ENCODE data around the gene BABAM2.

BABAM2 gene

DNA sequence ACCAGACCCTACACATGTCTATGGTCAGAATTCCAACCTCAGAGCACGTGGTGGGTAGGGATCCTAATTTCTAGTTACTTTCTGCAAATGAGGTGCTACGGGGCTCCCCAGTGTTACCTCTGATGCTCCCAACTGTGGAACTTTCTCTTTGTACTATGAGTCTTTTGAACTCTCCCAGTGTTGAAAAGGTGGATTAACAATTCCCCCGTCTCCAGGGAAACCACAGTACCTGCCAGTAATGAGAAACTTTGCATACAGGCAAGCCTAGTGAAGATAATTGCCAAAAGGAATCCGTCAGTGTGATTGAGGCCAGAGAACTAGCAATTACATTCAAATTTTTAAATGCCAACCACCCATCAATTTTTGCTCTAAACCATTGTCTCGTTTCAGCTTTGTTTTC lies 373.2 kb downstream of the BABAM2 start:
- DNase-seq, result no peak

DNA sequence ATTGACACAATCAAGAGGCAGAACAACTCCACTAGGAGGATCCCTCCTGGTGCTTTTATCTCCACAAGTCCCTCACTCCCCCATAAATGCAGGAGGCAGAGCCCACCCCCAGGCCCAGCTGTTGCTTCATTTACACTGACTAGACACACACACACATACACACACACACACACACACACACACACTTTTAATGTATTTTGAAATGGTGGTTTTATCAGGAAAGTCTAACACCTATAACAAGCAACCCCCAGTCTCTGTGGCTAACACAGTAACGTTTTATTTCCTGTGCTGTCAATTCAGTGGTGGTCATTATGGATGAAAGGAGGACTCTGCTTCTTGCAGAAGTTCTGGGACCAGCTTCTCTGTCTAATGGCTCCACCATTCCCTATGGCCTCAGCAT lies 376.8 kb downstream of the BABAM2 start:
- no peak for DNase-seq

DNA sequence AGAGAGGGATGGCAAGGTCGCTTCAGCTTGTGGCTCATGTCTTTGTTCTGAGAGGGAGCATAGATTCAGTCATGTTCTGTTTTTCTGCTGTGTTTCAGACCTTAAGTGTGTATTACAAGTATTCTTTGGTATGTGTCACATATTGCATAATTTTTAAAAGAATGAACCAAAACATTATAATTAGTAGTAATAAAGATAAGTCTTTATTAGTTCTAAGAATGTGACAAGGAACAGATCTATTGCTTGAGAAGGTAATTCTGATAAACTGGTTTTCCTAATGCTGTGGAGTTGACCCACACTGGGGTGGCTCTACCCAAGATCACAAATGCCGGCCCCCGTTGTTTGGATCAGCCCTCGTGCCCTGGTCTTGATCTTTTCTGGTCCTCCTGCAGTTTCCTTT lies 377.9 kb downstream of the BABAM2 start:
- no peak for DNase-seq

DNA sequence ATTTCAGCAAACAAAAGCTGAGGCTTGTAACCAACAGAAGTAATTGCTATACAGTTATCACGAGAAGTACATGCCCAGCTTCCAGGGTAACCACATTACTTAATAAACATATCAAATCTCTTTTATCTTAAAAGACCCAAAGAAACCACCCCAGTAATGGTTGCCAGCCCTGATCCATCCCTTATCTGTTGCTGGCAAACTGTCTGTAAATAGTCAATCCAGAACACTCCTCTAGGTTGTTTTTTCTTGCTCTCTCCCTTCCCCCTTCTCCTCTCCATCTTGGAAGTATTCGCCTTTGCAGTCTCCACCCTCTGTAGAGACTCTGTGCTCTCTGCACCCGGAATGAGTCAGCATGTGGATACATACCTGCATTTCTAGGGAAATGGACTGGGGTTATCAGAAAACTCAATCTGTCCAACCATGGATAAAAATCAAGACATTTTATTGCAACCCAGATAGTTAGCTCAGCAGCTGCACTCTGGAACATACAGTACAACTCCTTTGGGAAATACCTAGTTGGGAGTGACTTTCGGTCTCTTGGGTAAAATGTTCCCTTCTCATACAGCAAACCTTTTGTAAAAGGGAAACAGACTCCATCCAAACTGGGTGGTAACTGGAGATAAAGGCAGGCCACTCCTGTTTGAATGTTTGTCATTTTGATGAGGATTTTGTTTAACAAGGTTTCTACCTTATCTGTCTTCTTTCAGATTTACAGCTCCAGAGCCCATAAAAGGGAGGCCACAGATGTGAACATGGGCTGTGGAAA lies 378.7 kb downstream of the BABAM2 start:
- no peak for DNase-seq

DNA sequence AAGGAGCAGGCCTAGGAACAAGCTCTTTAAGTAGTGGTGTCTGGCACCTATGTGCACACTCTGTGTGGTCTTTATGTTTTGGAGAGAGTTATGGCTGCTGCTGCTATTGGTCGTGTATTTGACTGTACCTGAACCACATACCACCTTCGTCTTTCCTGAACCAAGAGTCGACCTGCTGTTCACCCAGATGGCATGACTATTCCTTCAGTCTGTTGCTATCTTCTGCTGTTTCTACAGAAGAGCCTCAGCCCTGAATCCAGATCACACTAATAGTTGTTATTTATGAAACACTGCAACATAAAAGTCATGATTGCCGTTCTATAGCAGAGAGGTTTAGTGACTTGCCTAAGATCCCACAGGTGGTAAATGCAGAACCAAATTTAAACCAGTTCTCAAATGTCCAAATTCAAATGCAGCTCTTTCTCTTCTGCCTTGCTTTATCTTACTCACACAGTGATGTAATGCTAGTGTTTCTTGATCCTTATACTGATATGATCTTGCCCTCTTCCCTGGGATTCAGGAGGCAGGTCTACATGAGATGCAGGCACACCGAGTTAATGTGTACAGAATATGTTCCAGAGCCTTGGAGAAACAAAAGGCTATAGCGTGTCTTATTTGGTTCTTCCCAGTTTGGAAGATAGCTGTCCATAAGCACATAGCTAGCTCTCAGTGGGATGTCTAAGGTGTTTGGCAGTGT lies 380.1 kb downstream of the BABAM2 start:
- DNase-seq, result no peak

DNA sequence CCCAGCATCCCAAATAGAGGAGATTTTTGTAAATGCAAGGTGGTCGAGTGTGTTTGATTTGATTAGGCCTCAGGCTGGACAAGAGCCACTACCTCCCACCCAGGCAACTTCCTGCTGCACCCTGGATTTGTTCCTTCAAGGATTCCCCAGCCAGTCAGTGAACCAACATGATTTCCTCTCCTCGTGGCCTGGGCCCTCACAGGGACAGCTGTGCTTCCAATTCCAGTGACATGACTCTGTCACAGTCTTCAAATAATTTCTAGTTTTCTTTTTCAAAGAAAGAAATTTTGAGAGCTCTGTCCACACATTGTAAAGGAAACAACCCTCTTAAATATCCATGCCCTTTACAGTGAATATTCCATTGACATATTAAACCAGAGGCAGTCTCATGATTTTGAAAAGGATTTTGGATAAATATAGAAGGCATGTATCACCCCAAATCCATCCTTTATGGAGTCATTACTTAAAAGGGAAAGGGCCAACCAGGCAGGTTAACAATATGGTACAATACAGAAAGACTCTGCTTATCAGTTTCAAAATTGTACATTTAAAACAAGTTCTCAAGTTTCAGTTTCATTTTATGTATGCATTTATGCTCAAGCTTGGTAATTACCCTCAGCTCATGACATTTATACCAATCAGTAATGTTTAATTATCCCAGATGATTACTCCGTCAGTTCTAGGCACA lies 380.8 kb downstream of the BABAM2 start:
- DNase-seq, result peak in 1 of 2 donors; percentile 2

DNA sequence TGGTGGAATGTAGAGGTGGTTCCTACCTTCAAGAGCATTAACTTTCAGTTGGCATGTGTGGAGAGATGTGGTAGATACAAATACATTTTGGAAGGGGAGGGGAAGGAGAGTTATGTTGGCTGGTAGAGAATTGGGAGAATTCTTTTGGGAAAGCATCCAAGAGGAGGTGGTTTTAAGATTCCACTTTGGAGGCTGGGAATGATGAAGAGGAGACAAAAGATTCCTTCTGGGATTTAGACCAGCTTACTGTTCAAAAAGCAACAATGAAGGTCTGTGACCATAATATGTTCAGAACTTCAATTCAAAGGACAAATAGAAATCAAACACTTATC lies 381.4 kb downstream of the BABAM2 start:
- DNase-seq, result no peak

DNA sequence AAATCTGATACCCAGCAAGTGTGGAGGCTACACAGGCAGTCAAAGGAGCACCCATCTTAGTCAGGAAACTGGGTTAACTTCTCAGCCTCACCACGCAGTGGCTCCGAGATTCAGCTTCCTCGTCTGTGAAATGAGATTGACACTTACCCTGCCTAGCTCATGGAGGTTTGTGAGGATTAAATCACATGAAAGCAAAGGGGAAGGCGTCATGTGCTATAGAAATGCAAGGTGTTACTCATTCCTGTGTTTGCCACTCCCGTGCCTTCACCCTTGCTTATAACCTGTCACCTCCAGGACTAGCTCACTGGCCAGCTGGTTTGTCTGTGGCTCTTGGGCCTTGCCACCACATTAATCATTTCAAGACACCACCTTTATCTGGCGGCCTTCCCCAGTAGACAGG lies 383.2 kb downstream of the BABAM2 start:
- DNase-seq, result peak; percentile 29 to 62

DNA sequence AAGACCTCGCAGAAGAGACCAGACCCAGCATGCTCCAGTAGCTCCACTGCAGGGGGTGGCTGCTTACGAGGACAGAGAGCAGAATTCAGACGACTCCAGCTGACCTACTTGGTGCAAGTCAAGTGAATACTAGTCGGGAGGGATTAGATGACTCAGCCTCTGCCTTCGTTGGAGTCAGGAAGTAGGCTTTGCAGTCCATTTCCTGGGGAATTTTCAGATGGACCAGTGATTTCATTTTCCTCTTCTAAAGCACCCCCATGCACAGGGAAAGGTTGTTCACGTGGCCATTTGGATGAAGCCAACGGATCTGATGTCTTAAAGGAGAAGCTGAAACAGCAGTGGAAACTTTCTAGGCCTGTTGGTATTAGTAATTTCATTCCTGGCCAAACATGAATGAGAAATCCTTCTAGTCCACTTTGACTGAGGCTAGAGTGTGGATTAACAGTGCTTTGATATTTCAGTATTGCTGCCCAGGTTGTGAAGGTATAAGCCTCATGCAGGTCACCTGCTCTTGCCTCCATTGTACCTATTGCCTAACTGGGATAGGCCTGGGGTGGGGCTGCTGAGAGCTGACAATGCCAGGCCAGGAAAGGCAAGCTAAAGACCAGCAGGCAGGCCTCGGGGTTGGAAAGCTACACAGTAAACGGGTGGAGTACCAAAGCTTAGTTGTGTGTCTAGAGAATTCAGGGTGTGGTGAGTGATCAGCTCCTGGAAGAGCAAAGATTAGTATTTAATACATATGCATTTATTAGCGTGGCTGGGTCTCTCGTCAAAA lies 384.6 kb downstream of the BABAM2 start:
- peak; percentile 53 to 75 for DNase-seq

DNA sequence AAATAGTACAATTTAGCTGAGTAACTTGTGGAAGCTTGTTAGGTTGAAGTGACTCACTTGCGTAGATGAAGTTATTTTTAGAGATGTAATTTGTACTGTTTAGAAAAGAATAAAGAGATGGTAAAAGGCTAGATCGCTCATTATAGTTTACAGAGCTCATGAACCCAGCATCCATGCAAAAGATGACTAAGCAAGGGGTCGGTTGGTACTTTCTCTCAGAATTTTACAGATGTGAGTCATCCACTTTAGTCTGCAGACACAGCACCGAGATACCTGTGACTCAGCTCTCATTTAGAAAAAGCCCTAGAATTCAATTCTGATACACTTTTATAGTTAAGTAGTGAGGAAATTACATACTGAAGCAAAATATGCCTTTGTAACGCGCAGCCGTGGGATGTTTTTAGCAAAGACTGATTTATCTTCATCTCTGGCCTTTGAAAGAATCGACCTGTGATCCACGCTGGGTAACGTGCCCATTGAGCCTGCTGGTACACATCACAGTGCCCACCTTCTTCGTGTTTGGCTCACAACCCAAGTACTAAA lies 385.6 kb downstream of the BABAM2 start:
- DNase-seq, result peak in 1 of 2 donors; percentile 3

DNA sequence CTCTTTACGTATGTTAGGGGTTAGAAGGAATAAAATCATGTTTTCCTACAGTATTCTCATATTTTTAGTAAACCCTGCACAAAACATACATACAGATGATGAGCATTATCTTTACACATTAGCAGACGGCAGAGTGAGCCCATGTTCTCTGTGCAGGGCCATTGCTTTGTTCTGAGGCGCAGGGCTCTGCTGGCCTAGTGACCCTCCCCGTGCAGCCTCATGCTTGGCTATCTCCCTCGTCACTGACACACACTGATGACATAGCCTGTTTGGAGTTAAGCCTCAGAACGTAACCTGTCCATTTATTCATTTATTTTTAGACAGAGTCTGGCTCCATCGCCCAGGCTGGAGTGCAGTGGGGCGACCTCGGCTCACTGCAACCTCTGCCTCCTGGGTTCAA lies 386.3 kb downstream of the BABAM2 start:
- DNase-seq, result no peak

DNA sequence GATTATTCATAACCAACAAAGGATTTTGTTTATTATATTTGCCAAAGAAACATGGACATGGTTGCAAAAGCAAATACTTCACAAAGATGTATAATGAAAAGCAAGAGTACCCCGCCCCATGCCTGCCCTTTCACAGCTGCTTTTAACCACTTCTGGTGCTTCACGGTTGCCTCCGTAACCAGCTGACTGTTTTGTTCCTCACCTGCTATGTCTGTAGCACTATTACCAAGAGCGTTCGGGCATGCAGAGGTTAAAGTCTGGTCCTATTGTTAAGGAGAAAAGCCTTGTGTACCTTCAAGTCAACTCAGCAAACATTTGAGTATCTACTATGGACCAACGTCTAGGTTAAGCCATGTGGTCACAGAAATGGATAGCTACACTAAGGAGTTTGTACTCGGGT lies 386.9 kb downstream of the BABAM2 start:
- no peak for DNase-seq

DNA sequence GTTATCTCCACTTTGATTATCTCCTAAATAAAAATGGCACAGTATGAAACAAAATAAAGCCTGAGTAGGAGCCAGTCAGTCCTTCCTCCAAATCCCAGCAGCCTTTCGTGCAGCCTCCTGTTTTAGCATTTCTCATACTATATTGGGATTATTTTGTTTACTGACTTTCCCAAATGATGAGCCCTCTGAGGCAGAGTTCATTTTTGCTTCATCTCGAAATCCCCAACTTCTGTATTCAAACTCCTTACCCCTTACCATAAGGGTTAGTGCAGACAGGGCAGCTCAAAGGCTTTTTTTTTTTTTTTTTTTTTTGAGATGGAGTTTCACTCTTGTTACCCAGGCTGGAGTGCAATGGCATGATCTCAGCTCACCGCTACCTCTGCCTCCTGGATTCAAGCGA lies 388.8 kb downstream of the BABAM2 start:
- DNase-seq, result no peak

DNA sequence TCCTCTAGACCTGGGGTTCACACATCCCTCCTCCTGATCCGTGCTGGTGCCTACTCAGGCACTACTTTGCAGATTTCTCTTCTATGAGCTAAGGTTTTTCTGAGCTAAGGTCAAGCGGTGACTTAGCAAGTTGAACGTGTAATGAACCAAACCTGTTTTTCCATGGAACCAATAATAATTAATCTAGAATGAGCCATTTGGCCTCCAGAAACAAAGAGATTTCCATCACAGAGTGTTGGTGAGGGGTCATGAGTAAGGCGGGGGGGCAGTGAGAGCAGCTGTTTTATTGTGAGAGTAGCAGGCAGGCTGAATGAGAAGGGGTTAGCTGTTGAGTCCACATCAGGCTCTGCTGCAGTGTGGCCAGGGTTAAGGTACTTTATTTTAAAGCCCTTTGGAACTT lies 390.1 kb downstream of the BABAM2 start:
- no peak for DNase-seq

DNA sequence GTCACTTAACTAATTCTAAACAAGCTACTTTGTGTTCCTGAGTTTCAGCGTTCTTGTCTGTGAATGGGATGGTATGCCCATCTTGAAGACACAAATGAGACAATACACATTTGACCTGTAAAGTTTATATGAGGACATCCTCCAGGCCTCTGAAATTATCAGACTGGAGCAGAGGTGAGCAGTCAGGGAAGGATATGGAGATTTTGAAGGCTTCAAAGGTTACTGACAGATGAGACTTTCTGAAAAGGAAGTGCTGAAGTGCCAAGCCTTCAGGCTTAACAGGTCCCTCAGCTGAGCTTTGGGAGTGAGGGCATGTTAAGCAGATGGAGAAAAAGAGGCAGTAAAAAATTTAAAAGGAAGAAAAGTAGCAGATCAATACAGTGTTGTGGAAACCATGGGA lies 391.2 kb downstream of the BABAM2 start:
- DNase-seq, result no peak

DNA sequence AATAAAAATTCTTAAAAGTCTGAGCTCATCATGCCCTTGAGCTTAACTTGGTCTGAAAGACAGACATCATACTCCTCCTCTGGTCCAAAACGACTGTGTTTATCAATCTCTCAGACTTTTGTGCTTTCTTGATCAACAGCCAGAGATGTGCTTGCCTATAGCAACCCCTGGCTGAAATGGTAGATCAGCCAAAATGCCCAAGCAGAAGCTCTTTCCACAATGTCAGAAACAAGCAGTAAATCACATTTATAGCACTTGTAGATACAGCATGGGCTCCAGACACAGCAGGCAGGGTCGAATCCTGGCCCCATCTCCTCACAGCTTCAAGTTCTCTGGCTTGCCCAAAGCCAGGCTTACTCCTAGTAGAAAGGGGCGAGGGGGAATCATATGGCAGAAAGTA lies 391.7 kb downstream of the BABAM2 start:
- DNase-seq, result no peak

DNA sequence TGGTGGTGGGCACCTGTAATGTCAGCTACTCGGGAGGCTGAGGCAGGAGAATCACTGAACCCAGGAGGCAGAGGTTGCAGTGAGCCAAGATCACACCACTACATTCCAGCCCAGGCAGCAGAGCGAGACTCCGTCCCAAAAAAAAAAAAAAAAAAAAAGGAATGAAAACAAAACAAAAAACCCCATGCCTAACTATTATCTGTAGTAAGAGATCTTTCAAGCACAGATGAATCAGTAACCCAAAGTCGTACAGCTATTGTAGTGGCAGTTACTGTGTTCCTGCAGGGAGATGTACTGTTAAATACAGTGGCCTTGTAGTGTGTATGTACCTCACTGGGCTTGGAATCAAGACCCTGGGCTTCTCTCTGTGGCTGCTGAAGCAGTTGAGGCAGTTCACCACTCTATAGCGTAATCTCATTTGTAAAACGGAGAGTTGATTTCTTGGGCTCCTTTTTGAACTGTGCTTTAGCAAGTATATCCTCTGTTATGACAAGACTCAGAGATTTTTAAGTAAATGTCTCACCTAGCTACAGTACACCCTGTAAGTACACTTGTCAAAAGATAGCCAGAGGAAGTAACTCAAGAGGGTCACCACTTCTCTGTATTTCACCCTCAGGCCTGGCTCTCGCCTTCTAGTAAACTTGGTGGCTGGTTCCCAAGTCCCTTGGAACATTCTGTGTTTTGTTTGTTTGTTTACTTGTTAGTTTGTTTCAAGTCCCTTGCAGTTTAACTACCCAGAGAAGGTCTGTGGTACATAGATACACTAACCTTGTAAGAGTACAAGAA lies 392.5 kb downstream of the BABAM2 start:
- no peak for DNase-seq

DNA sequence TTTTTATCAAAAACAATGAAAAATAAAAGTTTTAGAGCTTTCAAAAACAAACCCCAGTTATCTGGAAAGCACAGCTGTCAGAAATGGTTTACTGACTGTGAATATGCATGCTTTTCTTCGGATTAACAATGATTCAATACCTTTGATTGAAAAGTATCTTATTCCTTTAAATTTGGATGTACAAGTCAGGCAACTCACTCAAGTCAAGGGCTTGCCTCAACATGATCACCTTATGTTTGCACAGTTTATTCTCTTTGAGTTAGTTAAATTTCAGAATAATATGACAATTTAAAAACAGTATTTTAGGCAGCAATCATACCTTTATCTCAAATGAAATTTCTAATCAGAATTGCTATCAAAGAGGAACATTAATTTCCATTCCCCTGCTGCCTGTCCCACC lies 393.3 kb downstream of the BABAM2 start:
- DNase-seq, result no peak

DNA sequence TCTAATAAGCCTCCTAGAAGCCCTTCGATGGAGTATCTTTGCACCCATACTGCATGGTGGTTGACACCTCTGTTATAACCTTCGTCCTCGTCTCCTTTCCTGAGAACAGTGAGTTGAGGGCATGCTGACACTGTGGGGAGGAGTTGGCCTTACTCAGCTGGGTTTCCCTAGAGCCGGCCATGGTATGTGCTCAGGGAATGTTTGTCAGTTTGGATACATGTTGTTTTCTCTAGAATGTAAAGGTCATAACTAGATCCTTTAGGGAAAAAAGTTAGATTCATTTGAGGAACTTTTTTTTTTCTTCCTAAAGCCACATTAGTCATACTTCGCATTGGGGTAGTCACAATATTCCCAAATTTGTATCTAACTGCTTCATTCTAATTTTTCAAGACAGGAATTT lies 396.1 kb downstream of the BABAM2 start:
- no peak for DNase-seq

DNA sequence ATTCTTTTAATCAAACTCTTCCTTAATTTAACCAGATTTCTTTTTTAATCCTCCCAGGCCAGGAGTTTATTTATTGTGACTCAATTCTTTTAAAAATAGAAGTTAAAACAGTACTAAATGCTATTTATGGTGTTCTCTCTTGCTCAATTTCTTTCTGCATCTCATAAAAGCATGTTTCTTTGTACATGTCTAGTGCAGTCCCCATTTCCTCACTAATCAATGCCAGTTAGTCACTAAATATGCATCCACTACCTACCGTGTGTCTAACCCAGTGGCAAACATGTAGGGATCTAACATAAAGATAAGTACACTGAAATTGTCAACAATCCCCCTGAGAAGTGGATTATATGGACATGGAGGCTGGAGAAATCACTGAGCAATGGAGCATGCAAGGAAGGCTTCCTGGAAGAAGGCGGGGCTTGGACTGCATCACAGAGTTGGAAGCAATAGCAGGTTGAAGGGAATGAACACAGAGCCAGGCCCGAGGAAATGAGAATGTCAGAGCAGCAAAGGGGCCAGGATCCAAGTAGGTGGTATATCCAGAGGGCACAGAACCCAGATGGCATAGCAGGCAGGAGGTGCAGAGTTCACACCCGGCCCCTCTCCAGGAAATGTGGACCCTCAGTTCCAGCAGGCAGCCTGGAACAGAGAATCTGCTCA lies 396.9 kb downstream of the BABAM2 start:
- DNase-seq, result no peak

DNA sequence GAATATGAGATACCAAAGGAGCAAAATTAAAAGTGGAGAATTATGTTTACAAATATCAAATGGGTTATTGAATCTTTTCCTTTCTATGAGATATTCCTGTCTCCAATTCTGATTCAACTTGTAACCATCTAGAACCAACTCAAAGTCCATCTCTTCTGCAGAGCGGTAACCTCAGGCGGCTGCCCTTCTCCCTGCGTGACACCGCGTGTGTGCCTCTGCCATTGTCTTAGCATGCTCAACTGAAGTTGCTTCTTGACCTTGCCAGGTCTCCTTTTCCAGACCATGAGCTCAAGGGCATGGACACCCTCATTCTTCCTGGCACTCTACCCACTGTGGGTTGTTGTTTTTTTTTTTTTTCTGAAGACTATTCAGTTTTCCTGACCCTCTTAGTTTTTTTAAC lies 398.1 kb downstream of the BABAM2 start:
- no peak for DNase-seq

All from inflammatory macrophage (primary cell).